Neural progenitor cell (in vitro differentiated cells): ENCODE data around the gene TAF4.

ENCODE experiments used
- CTCF ChIP-seq: fragments of 200-600 bp; sonication (generic); IDR thresholded peaks from 2 replicates; pipeline ENCODE4 v1.5.1; 2017; ENCODE audit warnings: antibody characterized with exemption, mild to moderate bottlenecking
- EZH2phosphoT487 ChIP-seq: fragments of 200-600 bp; sonication (generic); IDR thresholded peaks from 2 replicates; pipeline ENCODE4 v1.6.1; 2017; ENCODE audit warnings: antibody characterized with exemption

DNA sequence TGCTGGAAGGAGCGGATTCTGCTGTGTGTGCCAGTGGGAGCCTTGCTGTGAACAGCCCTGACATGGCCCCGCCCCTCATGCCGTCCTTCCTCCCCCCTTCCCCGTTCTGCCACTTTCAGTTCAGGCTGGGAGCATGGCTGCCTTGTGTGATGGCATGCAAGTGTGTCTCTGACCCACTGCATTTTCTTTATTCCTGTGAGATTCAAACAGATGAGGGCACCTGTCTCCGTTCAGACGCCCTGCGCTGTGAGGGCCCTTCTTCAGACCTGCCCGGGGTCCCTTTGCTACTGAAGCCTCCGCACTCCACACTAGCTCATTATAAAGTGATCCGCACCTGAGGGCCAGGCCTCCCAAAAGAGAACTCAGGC lies 88.3 kb downstream of the TAF4 start:
- TF ChIP-seq CTCF (no peak), EZH2phosphoT487 (no peak)
